AG04450 (cell line): ENCODE measurements around the gene ACTRT2. TPM values are rescaled to one million over a fixed set of nuclear protein-coding genes. Genes with fewer than 3 reads are reported as not detected.

ENCODE experiments used
- CTCF ChIA-PET: fragments of 300-600, 350-600 bp; formaldehyde crosslinking; extraction: SDS; loops from one replicate; lab custom pipeline; 2022; ENCODE audit warnings: antibody characterized with exemption, inconsistent platforms; lab: Charles Lee
- POLR2A ChIA-PET: fragments of 350-600 bp; formaldehyde crosslinking; extraction: SDS; loops from one replicate; lab custom pipeline; 2021; ENCODE audit warnings: antibody characterized with exemption, inconsistent platforms; lab: Yijun Ruan, JAX
- DNase-seq: peaks from one replicate; pipeline ENCODE4 v3.0.0-alpha.2; 2011; ENCODE audit warnings: low read depth, low spot score
- H3K27ac ChIP-seq: one replicate; pipeline ENCODE4 v1.5.1; 2012; ENCODE audit warnings: low read depth, low read length, control low read depth
- H3K27me3 ChIP-seq: one replicate; pipeline ENCODE4 v1.6.0; 2012; ENCODE audit warnings: low read length; ENCODE audit not compliant: control insufficient read depth, insufficient read depth
- H3K4me3 ChIP-seq: 2 replicates; pipeline ENCODE4 v1.5.1; 2011; ENCODE audit warnings: mild to moderate bottlenecking, low read depth, low read length, control low read depth
- H3K9me3 ChIP-seq: 2 replicates; pipeline ENCODE4 v1.5.1; 2012; ENCODE audit warnings: low read length; ENCODE audit not compliant: control insufficient read depth, insufficient read depth
- polyA plus RNA-seq: library from polyadenylated mRNA; depleted of rRNA; stranded (reverse); fragments of >200 nt; gene quantifications from 2 replicates; pipeline ENCODE4 v1.2.3, GENCODE V29; 2011
- TF ChIP-seq, protein P1 (sequence below): IDR thresholded peaks from 2 replicates; pipeline ENCODE4 v1.5.1; 2011; ENCODE audit warnings: low read depth, low read length, control low read depth, inconsistent platforms

ACTRT2 gene
- polyA plus RNA-seq, 1 experiment = not detected

DNA sequence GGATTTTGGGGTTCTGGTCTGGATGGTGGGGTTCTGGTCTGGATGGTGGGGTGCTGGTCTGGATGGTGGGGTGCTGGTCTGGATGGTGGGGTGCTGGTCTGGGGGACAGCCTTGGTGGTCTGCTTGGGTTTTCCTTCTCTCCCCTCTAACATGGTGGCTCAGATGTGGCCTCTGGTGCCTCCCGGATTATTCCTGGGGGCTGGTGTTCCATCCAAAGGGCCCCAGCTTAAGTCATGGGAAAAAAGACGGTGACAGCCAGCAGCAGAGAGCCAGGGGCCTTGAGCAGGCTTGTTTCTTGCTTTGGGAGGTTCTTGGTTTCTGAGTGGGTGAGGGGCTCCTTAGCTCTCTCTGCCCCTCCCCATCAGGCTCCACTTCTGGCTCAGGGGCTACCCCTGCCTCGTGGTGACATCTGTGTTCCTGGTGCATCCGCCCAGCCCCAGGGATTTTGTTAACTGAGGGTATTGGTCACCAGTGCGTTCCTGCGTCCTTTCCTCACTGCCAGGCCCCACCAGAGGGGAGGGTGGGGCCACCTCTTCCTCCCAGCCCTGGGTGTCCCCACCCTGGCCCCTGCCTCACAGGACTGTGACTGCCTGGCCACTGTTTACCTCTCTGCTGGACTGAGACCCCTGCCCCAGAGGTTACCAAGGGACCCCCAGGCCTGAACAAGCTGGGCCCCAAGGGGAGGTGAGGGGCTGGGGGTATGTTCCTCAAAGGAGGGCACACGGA, 43.2 kb upstream of the ACTRT2 start:
- TF ChIP-seq, protein P1, sequence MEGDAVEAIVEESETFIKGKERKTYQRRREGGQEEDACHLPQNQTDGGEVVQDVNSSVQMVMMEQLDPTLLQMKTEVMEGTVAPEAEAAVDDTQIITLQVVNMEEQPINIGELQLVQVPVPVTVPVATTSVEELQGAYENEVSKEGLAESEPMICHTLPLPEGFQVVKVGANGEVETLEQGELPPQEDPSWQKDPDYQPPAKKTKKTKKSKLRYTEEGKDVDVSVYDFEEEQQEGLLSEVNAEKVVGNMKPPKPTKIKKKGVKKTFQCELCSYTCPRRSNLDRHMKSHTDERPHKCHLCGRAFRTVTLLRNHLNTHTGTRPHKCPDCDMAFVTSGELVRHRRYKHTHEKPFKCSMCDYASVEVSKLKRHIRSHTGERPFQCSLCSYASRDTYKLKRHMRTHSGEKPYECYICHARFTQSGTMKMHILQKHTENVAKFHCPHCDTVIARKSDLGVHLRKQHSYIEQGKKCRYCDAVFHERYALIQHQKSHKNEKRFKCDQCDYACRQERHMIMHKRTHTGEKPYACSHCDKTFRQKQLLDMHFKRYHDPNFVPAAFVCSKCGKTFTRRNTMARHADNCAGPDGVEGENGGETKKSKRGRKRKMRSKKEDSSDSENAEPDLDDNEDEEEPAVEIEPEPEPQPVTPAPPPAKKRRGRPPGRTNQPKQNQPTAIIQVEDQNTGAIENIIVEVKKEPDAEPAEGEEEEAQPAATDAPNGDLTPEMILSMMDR = no peak
- Histone ChIP-seq H3K27me3 (no peaks in the 10 kb centered on the region), H3K27ac (no peak overlapping the region), H3K9me3 (peaks cover 86% of the 10 kb centered on the region), H3K4me3 (no peak overlapping the region)
- DNase-seq = no peak
- ChIA-PET CTCF (no interaction called here), POLR2A (no interaction called here)

DNA sequence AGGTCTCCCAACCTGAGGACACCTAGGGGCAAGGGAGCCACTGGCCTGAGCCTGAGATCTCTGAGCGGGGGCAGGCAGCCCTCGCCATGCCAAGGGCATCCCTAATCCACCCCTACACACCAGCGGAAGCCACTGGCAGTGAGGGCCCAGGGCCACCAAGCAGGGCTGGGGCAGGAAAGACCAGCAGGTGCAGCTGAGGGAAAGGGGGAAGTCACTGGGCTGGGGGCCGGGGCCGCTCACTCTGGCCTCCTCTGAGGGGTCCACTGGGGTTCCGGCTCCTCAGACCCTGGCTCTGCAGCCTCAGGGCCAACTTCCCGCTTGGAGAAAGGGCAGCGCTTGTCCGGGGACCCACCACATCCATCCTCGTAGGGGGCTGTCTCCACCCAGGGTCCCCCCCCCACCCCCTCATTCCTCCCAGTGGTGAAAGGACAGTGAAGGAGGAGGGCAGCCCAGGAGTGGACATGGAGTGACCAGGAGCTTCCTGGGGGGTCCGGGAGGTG, 42.5 kb upstream of the ACTRT2 start:
- H3K9me3 ChIP-seq = peaks cover 86% of the 10 kb centered on the region
- H3K27me3 ChIP-seq = no peaks in the 10 kb centered on the region
- DNase-seq = no peak
- TF ChIP-seq, protein P1 = no peak
- no peak overlapping the region for H3K4me3 ChIP-seq
- POLR2A ChIA-PET = no interaction called here
- no peak overlapping the region for H3K27ac ChIP-seq
- CTCF ChIA-PET = interaction anchor here (0.6 kb wide), 1 partner anchor 38 kb away, joined by 4 read pairs; no protein-coding TSS in a partner anchor

DNA sequence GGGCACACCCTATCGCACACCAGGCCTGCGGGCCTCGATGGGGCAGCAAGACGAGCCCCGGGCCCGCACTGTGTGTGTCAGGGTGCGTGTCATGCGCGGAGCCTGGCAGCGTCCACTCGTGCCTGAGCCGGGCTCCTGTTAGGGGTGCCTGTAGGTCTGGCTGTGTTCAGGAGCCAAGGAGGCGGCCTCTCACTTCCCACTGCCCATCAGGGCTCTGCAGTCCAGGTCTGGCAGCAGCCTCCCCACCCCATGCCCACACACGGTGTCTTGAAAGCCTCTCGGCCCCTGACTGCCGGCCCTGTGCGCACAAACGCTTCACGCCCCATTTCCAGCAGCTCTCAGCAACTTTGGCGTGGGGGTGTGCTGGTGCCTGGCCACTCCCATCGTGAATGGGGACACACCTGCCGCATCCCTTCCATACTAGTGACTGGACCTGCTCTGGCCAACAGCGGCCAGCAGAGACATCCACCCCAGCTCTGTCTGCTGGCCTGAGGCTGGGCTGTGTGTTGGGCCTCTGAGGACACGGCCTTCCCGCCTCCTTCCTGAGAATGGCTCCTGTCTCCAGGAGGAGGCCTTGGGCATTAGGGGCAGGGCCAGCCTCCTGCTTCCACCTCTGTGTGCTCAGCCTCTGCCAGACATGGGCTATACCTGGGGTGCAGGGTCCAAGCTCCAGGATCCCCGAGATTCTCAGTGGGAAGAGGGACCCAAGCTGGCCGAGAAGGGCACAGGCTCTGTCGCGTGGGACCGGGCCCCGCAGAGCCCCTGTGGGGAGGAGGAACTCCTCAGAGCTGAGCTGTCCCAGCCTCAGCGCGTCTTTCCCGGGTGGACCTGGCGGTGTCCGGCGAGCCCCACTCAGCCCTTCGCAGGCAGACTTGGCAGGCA, 41.8 kb upstream of the ACTRT2 start:
- Histone ChIP-seq H3K4me3 (no peak overlapping the region), H3K27me3 (no peaks in the 10 kb centered on the region), H3K9me3 (peaks cover 86% of the 10 kb centered on the region), H3K27ac (no peak overlapping the region)
- DNase-seq = no peak
- POLR2A ChIA-PET = no interaction called here
- CTCF ChIA-PET = interaction anchor here (0.6 kb wide), 1 partner anchor 37 kb away, joined by 4 read pairs; no protein-coding TSS in a partner anchor
- TF ChIP-seq, protein P1 = no peak

DNA sequence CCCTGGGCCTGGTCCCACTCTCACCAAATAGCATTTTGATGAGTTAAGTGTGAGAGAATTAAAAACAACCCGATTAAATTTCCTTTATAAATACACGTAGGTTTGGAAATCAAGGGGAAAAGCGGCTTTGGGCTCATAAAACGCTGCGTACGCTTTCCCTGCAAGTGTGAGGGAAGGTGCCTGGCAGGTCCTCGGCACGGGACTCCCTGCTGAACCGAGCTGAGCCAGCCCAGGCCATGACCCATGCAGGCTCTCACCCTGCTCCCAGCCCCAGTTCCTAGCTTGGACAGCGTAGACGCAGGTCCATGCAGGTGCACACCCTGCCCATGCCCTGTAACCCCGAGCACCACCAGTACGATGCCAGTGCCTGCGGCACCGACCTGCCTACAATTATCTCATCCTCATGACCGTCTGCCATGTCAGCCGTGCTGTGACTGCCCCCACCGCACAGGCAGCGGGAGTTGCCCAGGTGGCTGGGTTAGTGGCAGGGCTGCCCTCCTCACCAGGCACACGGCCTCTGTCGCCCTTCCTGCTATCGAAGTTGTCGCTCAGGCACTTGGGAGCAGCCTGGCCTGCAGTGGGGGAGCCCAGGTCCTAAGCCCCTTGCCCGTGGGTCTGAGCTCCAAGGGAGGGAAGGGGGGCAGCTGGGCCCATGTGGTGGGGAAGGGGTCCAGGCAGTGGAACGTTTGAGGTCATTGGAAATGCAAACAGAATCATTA, 41.0 kb upstream of the ACTRT2 start:
- no peak for DNase-seq
- Histone ChIP-seq H3K4me3 (no peak overlapping the region), H3K27me3 (no peaks in the 10 kb centered on the region), H3K27ac (no peak overlapping the region), H3K9me3 (peaks cover 86% of the 10 kb centered on the region)
- CTCF ChIA-PET = interaction anchor here (0.5 kb wide), 1 partner anchor 1159 kb away, joined by 4 read pairs; no protein-coding TSS in a partner anchor
- TF ChIP-seq, protein P1 = no peak
- POLR2A ChIA-PET = no interaction called here
